Measurements from ENCODE around the gene COMMD4. TPM values are rescaled to one million over a fixed set of nuclear protein-coding genes. Genes with fewer than 3 reads are reported as not detected.
"Not testable (repeated sequence)": the region's sequence is repeated elsewhere in the genome, so short reads cannot be mapped to it uniquely, and the experiment has no call there.

The COMMD4 gene
- total RNA-seq, 1 donor from 2014 or later: 53.0 TPM

- DNase-seq (ENCODE audit: low spot score): no peak
These were observed 36.2 kb downstream of the COMMD4 start for GRCh38 chr15:75371901-75372688.

GRCh38 chr15:75380773-75381172 is 44.9 kb downstream of the COMMD4 start:
- DNase-seq (ENCODE audit: low spot score): no peak

GRCh38 chr15:75383986-75384385 is 48.1 kb downstream of the COMMD4 start:
- not testable (repeated sequence) for DNase-seq (ENCODE audit: low spot score)

Other genes with a start within 250 kb of the COMMD4 start
- 32.7 TPM for gene C15orf39, start 134.2 kb upstream of the COMMD4 start, total RNA-seq
- gene GOLGA6C, start 77.7 kb upstream of the COMMD4 start, total RNA-seq: not detected
- gene GOLGA6D, start 53.2 kb upstream of the COMMD4 start, total RNA-seq: not detected
- 44.9 TPM for gene NEIL1, start 11.0 kb downstream of the COMMD4 start, total RNA-seq
- 325 TPM for gene MAN2C1, start 32.5 kb downstream of the COMMD4 start, total RNA-seq
- gene SIN3A, start 115.6 kb downstream of the COMMD4 start, total RNA-seq: 93.6 TPM
- gene PTPN9, start 243.3 kb downstream of the COMMD4 start, total RNA-seq: 37.9 TPM

Data from ureter (tissue), 1 donor.